SU-DHL-6 (cell line): ENCODE measurements around the gene EPHB2.

ENCODE experiments used
- H2AFZ ChIP-seq: fragments of 200-600 bp; sonication (generic); 2 replicates; pipeline ENCODE4 v1.6.1; 2014; ENCODE audit warnings: low read depth, mild to moderate bottlenecking, moderate library complexity, mixed read lengths, antibody characterized with exemption, low read length; ENCODE audit not compliant: severe bottlenecking
- H3F3A ChIP-seq: fragments of 200-600 bp; shearing (Covaris generic); 2 replicates; pipeline ENCODE4 v1.6.0; 2016; ENCODE audit warnings: antibody characterized with exemption, mild to moderate bottlenecking; ENCODE audit not compliant: insufficient read depth
- H3K27ac ChIP-seq: fragments of 200-600 bp; sonication (generic); 2 replicates; pipeline ENCODE4 v1.5.1; 2016; ENCODE audit warnings: low read depth, mild to moderate bottlenecking, low read length, moderate library complexity, mixed read lengths
- H3K27me3 ChIP-seq: fragments of 200-600 bp; sonication (generic), shearing (Covaris generic); 2 replicates; pipeline ENCODE4 v1.6.0; 2014; ENCODE audit warnings: mild to moderate bottlenecking, low read length
- H3K36me3 ChIP-seq: fragments of 200-600 bp; sonication (generic); 2 replicates; pipeline ENCODE4 v1.6.1; 2014; ENCODE audit warnings: mild to moderate bottlenecking, low read length, mixed read lengths
- H3K4me2 ChIP-seq: fragments of 300-600, 200-600 bp; shearing (Covaris generic), sonication (generic); 2 replicates; pipeline ENCODE4 v1.6.0; 2014; ENCODE audit warnings: low read length, low read depth, mild to moderate bottlenecking; ENCODE audit not compliant: poor library complexity, severe bottlenecking
- H3K4me3 ChIP-seq: fragments of 200-600 bp; sonication (generic); 2 replicates; pipeline ENCODE4 v1.5.1; 2014; ENCODE audit warnings: antibody characterized with exemption, low read length, mild to moderate bottlenecking, mixed read lengths; ENCODE audit not compliant: insufficient read depth, poor library complexity, severe bottlenecking
- H3K79me2 ChIP-seq: fragments of 200-600 bp; sonication (generic); 2 replicates; pipeline ENCODE4 v1.6.1; 2014; ENCODE audit warnings: mild to moderate bottlenecking, low read length, moderate library complexity; ENCODE audit not compliant: insufficient read depth
- H3K9ac ChIP-seq: fragments of 200-600 bp; sonication (generic); 2 replicates; pipeline ENCODE4 v1.7.0; 2014; ENCODE audit warnings: mild to moderate bottlenecking, low read length
- H3K9me2 ChIP-seq: fragments of 200-600 bp; sonication (generic); replicated peaks from 2 replicates; pipeline ENCODE4 v1.6.1; 2014; ENCODE audit warnings: low read length; ENCODE audit not compliant: insufficient read depth
- H3K9me3 ChIP-seq: fragments of 200-600 bp; sonication (generic); 2 replicates; pipeline ENCODE4 v1.6.1; 2014; ENCODE audit warnings: low read length, mixed read lengths; ENCODE audit not compliant: insufficient read depth
- H4K20me1 ChIP-seq: fragments of 200-600 bp; sonication (generic); 2 replicates; pipeline ENCODE4 v1.6.1; 2014; ENCODE audit warnings: low read depth, mild to moderate bottlenecking, antibody characterized with exemption, low read length, moderate library complexity, mixed read lengths
- CTCF ChIP-seq: fragments of 200-600 bp; sonication (generic); IDR thresholded peaks from one replicate; pipeline ENCODE4 v1.5.1; 2017; ENCODE audit warnings: antibody characterized with exemption, mild to moderate bottlenecking, low read length, moderate library complexity; ENCODE audit not compliant: insufficient read depth, poor library complexity, severe bottlenecking
- EZH2phosphoT487 ChIP-seq: fragments of 200-600 bp; sonication (generic), shearing (Covaris generic); conservative IDR thresholded peaks from 2 replicates; pipeline ENCODE4 v1.6.1; 2018; ENCODE audit warnings: mild to moderate bottlenecking, antibody characterized with exemption, low read length, moderate library complexity, mixed read lengths

EPHB2 gene

GRCh38 chr1:22812993-22813790, 102.6 kb downstream of the EPHB2 start:
- H3K4me2 ChIP-seq, result no peak overlapping the region
- H3K79me2 ChIP-seq, result no peaks in the 10 kb centered on the region
- no peaks in the 10 kb centered on the region for H3K27me3 ChIP-seq
- no peaks in the 10 kb centered on the region for H3K36me3 ChIP-seq
- no peaks in the 10 kb centered on the region for H3K9me2 ChIP-seq
- H3K27ac ChIP-seq, result no peak overlapping the region
- no peak for TF ChIP-seq CTCF
- no peak for TF ChIP-seq EZH2phosphoT487
- no peaks in the 10 kb centered on the region for H3F3A ChIP-seq
- no peak overlapping the region for H2AFZ ChIP-seq
- H4K20me1 ChIP-seq, result no peaks in the 10 kb centered on the region
- no peak overlapping the region for H3K4me3 ChIP-seq
- no peaks in the 10 kb centered on the region for H3K9me3 ChIP-seq
- no peak overlapping the region for H3K9ac ChIP-seq

DNA sequence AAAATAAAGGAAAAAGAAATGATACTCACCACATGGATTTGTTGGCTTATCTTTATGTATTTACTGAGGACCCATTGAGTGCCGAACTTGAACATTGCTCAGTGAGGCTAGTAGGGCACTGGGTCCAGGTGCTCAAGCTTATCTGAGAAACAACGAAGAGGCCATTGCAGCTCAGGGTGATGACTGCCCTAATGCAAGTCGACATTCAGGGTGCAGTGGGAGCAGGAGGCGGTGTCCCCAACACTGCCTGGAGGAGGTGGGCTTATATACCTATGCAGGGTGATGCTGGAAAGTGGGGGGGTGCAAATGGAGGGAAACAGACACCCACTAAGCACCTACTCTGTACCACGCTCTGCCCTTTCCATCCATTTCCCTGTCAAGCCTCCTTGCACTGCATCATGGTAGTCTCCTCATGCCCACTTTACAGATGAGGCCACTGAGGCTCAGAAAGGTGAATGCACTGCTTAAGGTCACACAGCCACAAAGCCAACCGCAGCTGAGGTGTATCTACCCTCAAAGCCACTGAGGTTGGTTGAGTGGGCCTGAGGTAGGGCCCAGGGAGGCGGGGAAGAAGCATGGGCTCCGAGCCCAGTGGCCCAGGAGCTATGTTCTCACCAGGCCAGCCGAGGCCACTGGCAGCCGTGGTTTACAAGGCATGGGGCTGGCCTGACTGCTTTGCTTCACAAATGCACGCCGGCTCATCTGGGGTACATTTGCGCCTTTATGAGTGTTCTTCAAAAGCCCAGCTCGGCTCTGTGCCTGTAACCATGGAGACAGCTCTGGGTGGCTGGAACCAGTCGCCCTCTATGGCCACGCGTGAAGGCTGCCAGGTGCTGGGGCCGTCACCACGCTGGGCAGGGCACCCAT, 103.8 kb downstream of the EPHB2 start:
- Histone ChIP-seq H3K4me3 (no peak overlapping the region), H3K27me3 (no peaks in the 10 kb centered on the region), H3F3A (no peaks in the 10 kb centered on the region), H3K9me3 (no peaks in the 10 kb centered on the region), H3K4me2 (no peak overlapping the region), H2AFZ (no peak overlapping the region), H3K9ac (no peak overlapping the region), H3K9me2 (no peaks in the 10 kb centered on the region), H3K27ac (no peak overlapping the region), H3K79me2 (no peaks in the 10 kb centered on the region), H3K36me3 (no peaks in the 10 kb centered on the region), H4K20me1 (no peaks in the 10 kb centered on the region)
- TF ChIP-seq CTCF, result no peak
- TF ChIP-seq EZH2phosphoT487, result no peak

- no peak overlapping the region for H2AFZ ChIP-seq
- TF ChIP-seq CTCF (no peak), EZH2phosphoT487 (no peak)
- no peak overlapping the region for H3K4me3 ChIP-seq
These were observed 104.4 kb downstream of the EPHB2 start for GRCh38 chr1:22815043-22815365.

More at GRCh38 chr1:22815043-22815365, 104.4 kb downstream of the EPHB2 start:
- no peaks in the 10 kb centered on the region for H3K9me3 ChIP-seq
- no peaks in the 10 kb centered on the region for H3K36me3 ChIP-seq
- H3K27me3 ChIP-seq, result no peaks in the 10 kb centered on the region
- no peaks in the 10 kb centered on the region for H4K20me1 ChIP-seq
- H3K9ac ChIP-seq, result no peak overlapping the region
- no peaks in the 10 kb centered on the region for H3K79me2 ChIP-seq
- no peak overlapping the region for H3K27ac ChIP-seq
- H3F3A ChIP-seq, result no peaks in the 10 kb centered on the region
- no peak overlapping the region for H3K4me2 ChIP-seq
- no peaks in the 10 kb centered on the region for H3K9me2 ChIP-seq
